HCEC 1CT (cell line): Measurements from ENCODE around the gene ZNF526.

ENCODE experiments used
- DNase-seq: peaks from one replicate; pipeline ENCODE4 v3.0.0-alpha.2; 2017

The ZNF526 gene

GRCh38 chr19:42224940-42225717 is 5.0 kb downstream of the ZNF526 start:
- DNase-seq, result no peak

- no peak for DNase-seq
Observed at GRCh38 chr19:42225718-42226292, 5.7 kb downstream of the ZNF526 start.

GRCh38 chr19:42226886-42227285 is 6.8 kb downstream of the ZNF526 start:
- no peak for DNase-seq

GRCh38 chr19:42228641-42229040 is 8.5 kb downstream of the ZNF526 start:
- no peak for DNase-seq

- no peak for DNase-seq
Observed at GRCh38 chr19:42229301-42229854, 9.3 kb downstream of the ZNF526 start.

- no peak for DNase-seq
Observed at GRCh38 chr19:42229855-42230351, 9.8 kb downstream of the ZNF526 start.

- DNase-seq, result no peak
Observed at GRCh38 chr19:42230571-42230970, 10.5 kb downstream of the ZNF526 start.

GRCh38 chr19:42232435-42232834 is 12.3 kb downstream of the ZNF526 start:
- DNase-seq, result no peak

- no peak for DNase-seq
Observed at GRCh38 chr19:42233106-42233505, 13.0 kb downstream of the ZNF526 start.

GRCh38 chr19:42233678-42234292 is 13.7 kb downstream of the ZNF526 start:
- DNase-seq, result no peak

GRCh38 chr19:42234364-42234763 is 14.3 kb downstream of the ZNF526 start:
- DNase-seq, result no peak

- DNase-seq, result no peak
Observed at GRCh38 chr19:42235181-42235580, 15.1 kb downstream of the ZNF526 start.

GRCh38 chr19:42239544-42240220 is 19.6 kb downstream of the ZNF526 start:
- DNase-seq, result no peak

GRCh38 chr19:42241279-42241678 is 21.2 kb downstream of the ZNF526 start:
- no peak for DNase-seq

- DNase-seq, result no peak
Observed at GRCh38 chr19:42242069-42242511, 22.0 kb downstream of the ZNF526 start.

GRCh38 chr19:42242512-42243409 is 22.6 kb downstream of the ZNF526 start, which contains the start of gene GSK3A:
Gene GSK3A, minus strand, starts transcription at chr19:42242602. Its CDS starts 137 bp downstream, at chr19:42242465.
- DNase-seq, result peak; percentile 99

- peak; percentile 93 for DNase-seq
Observed at GRCh38 chr19:42244347-42245220, 24.5 kb downstream of the ZNF526 start.

GRCh38 chr19:42245231-42245630 is 25.1 kb downstream of the ZNF526 start:
- DNase-seq, result no peak

- DNase-seq, result peak; percentile 69
Observed at GRCh38 chr19:42246143-42246921, 26.2 kb downstream of the ZNF526 start.
